ENCODE data around the gene CEP72.
"Not testable (repeated sequence)": the region's sequence is repeated elsewhere in the genome, so short reads cannot be mapped to it uniquely, and the experiment has no call there.

CEP72 gene

DNA sequence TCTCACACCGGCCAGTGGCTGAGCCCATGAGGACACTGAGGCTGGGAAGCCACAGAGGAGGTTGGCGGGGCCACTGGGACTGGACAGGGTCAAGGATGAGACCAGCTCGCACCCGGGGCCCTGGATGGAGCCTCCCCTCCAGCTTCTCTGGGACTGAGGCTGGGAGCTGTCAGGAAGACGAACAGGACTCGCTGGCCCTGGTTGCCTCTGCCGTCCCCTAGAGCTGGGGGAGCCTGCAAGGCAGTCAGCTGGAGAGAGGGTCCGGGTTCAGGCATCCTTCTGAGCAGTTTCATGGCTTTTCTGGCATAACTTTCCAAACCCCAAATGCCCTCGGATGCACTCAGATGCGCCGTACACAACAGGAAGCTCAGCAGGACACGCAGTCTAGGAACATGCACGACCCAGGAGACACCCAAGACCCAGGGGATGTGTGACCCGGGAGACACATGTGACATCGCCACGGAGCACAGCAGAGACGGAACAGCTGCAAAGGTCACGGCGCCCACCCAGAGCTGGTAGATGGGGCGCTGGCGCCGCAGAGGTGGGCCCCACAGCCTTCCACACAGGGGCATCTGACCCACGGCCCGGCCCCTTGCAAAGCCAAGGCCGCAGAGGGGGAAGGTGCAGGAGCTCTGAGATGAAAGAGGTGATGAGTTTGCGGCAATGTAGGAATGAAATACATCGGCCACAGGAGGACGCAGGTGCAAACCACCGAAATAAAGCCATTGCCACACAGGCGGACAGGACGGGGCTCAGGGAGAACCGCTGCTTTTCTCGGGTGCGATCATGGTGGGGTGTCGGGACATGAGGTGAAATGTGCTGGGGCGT, 63.9 kb downstream of the CEP72 start:
- TF ChIP-seq ZFX (IDR thresholded peaks at IDR 0.05; ENCODE audit: borderline replicate concordance): no peak
- TF ChIP-seq, protein P1, sequence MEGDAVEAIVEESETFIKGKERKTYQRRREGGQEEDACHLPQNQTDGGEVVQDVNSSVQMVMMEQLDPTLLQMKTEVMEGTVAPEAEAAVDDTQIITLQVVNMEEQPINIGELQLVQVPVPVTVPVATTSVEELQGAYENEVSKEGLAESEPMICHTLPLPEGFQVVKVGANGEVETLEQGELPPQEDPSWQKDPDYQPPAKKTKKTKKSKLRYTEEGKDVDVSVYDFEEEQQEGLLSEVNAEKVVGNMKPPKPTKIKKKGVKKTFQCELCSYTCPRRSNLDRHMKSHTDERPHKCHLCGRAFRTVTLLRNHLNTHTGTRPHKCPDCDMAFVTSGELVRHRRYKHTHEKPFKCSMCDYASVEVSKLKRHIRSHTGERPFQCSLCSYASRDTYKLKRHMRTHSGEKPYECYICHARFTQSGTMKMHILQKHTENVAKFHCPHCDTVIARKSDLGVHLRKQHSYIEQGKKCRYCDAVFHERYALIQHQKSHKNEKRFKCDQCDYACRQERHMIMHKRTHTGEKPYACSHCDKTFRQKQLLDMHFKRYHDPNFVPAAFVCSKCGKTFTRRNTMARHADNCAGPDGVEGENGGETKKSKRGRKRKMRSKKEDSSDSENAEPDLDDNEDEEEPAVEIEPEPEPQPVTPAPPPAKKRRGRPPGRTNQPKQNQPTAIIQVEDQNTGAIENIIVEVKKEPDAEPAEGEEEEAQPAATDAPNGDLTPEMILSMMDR (IDR thresholded peaks at IDR 0.05): no peak
- H3K27ac ChIP-seq: no peak overlapping the region

DNA sequence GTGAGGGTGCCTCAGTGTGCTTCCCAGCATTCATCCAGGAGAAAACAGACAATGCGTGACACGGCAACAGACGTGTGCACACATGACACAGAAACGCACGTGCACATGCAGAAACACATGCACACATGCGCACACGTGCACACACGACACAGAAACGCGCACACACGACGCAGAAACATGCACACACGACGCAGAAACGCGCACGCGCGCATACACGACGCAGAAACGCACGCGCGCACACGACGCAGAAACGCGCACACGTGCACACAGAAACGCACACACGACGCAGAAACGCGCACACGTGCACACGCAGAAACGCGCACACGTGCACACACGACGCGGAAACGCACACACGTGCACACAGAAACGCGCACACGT, 64.5 kb downstream of the CEP72 start:
- no peak overlapping the region for H3K27ac ChIP-seq
- TF ChIP-seq, protein P1 (IDR thresholded peaks at IDR 0.05): no peak
- no peak for TF ChIP-seq ZFX (IDR thresholded peaks at IDR 0.05; ENCODE audit: borderline replicate concordance)

DNA sequence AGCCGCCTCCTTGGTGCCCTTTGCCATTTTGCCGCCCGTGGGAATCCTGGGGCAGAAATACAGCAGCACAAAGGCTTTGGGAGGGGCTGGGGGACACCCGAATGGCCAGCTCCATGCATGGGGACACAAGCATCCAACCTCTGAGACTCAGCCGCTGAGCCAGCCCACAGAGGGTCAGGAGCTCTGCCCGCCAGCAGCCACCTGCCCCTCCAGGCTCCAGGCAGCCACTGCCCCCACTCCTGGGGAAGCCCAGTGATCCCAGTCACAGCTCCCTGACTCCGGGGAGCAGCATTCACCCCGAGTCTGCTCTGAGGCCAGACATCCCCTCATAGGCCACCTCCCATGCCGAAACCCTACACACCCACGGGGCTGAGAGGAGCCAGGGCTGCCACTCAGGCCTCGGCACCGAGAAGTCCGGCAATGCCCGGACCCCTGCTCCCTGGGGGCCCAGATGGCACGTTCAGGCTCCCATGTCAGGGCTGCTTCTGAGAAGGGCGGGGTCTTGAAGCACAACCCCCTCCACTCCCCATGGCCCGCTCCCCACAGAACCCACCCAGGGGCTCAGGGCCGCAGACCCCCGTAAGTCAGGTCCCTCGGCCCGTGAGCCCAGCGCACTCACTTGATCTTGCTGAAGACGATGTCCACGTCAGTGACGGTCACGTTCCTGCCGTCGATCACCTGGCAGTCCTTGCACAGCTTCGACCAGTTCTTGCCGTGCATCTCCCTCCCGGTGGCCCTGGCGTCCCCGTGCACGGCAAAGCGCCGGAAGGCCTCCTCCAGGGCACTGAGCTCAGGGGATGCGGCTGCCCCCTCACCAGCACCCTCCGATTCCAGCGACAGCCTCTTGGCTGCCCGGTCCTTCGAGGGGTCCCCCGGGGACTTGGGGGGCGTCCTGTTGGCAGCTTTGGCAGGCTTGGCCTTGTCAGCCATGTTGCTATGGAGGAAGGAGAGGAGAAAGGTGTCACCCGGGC, 65.3 kb downstream of the CEP72 start:
- TF ChIP-seq, protein P1 (IDR thresholded peaks at IDR 0.05): no peak
- no peak for TF ChIP-seq ZFX (IDR thresholded peaks at IDR 0.05; ENCODE audit: borderline replicate concordance)
- no peak overlapping the region for H3K27ac ChIP-seq

DNA sequence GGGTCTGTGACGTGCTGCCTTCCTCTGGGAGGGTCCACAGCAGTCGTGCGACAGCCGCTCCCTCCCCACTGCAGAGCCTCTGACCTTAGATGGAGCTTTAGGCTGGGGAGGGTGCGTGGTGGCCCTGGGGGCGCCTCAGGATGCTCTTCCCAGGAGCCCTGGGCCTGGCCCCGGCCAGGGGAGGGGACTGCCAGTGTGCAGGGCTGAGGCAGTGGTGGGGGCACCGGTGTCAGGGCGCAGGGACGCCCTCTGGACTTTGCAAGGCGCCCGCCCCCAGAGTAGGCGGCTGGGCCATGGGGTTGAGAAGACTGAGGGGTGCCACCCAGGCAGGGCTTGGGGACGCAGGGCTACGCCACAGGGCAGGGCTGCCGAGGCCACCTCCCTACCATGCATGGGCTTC, 66.4 kb downstream of the CEP72 start:
- not testable (repeated sequence) for H3K27ac ChIP-seq

DNA sequence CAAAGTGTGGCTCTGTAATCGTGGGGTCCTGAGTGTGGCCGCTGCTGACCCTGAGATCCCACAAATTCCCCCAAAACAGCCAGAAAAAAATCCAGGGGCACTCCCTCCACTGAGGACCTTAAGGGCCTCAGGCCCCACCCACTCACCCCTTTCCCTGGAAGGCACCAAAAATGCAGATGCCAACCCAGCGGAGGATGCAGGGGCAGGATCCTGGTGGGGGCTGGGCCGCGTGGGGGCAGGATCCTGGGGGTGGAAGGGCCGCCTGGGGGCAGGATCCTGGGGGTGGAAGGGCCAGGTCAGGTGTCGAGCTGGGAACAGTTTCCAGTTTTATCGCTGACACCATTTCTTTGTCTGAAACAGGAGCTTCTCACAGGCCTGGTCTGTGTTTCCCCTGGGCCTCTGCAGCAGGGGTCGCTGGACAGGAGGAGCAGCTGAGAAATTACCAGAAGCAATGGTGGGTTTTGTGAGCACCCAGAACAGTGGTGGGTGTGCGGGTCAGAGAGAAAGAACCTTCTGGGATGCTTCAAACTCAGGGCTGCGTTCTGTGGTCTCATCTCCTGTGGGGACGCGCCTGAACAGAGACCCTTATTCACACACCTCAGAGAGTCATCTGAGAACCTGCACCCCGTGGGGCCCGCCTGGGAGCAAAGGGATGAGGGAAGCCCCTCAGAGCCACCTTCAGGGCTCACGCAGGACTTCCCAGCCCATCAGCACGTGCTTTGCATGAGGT, 67.2 kb downstream of the CEP72 start:
- H3K27ac ChIP-seq: not testable (repeated sequence)

DNA sequence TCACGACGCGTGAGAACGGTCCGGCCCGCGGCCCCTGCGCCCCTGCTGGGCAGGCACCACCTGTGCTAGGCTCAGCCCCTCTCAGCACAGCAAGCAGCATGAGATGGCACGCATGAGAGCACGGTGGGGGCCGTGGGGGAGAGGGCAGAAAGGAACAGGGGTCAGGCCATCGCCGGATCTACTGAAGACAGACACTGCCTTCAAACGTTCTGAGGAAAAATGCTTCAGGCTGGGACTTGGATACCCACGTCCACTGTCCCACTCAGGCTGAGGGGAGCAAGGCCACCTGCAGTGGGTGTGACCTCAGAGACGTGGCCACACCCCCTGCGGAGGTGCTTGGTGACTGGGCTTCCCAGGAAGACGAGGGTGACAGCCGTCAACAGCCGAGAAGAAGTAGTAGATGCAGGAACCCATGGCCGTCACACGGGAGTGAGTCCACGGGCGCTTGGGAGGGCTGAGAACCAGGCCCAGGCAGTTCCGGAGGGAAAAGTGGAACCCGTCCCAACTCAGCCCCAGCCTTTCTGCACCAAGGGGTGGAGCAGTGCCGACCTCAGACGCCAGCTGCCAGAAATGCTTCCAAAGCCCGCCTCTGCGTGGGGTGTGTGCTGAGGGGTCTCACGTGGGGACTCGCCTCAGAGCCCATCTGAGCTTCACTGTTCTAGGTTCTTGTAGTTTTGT, 68.1 kb downstream of the CEP72 start:
- H3K27ac ChIP-seq: not testable (repeated sequence)

DNA sequence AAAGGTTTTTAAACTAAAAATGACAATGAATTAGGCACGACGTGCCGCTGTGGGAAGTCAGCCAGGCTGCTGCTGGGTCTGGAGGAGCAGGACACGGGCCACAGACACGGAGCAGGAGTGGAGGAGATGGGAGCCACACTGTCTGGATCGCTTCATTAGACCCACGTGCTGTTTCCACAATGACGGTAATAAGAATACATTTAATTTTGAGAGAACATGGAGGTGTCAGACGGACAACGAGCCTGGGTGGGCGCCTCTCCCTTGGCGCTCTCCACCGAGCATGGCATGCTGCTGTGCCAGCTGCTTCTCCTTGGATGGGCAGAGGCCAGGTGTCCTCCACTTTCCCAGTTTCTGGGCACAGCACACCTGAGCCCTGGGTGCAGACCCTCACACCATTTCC, 68.7 kb downstream of the CEP72 start:
- H3K27ac ChIP-seq: not testable (repeated sequence)

DNA sequence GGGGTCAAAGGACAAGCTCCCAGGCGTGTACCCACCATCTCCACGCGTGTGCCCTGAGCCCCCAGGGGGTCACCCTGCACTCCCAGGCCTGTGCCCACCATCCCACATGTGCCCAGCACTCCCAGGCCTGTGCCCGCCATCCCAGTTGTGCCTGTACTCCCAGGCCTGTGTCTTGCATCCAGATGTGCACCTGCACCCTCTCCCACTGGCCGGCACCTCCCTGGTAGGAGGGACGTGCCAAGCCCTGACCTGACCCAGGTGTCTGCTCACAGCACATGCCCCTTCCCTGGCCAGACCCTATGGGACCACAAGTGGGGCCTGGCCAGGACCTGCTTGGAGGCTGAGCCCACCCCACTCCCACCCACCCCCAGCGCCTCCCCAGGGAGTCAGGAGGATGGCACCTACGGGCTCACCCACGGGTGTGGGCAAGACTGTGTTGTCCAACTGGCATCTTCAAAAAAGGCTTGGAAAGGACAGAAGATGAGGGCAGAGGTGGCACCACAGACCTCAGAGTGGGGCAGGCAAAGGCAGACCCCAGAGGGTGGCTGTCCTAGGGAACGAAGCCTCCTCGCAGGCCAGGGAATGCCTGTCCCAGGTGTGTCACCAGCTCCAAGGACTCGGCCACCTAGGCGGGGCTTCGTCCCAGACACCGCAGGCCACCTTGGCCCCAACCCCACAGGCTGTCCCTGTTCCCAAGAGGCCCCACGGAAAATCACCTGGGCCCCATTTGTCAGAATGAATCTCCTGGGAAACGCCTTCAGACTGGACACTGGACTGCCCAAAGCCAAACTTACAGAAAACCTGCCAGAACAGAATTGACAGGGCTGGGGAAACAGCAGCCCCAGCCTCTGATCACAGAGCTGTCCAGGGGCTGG, 69.4 kb downstream of the CEP72 start:
- H3K27ac ChIP-seq: not testable (repeated sequence)

DNA sequence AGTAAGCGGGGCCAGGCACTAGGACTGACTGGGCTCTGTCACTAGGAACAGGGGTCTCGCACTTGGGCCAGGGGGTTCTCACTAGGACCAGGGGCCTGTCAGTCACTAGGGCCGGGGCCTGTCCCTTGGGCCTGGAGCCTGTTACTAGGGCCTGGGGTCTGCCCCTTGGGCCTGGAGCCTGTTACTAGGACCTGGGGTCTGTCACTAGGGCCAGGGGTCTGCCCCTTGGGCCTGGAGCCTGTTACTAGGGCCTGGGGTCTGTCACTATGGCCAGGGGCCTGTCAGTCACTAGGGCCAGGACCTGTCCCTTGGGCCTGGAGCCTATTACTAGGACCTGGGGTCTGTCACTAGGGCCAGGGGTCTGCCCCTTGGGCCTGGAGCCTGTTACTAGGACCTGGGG, 70.1 kb downstream of the CEP72 start:
- not testable (repeated sequence) for H3K27ac ChIP-seq

DNA sequence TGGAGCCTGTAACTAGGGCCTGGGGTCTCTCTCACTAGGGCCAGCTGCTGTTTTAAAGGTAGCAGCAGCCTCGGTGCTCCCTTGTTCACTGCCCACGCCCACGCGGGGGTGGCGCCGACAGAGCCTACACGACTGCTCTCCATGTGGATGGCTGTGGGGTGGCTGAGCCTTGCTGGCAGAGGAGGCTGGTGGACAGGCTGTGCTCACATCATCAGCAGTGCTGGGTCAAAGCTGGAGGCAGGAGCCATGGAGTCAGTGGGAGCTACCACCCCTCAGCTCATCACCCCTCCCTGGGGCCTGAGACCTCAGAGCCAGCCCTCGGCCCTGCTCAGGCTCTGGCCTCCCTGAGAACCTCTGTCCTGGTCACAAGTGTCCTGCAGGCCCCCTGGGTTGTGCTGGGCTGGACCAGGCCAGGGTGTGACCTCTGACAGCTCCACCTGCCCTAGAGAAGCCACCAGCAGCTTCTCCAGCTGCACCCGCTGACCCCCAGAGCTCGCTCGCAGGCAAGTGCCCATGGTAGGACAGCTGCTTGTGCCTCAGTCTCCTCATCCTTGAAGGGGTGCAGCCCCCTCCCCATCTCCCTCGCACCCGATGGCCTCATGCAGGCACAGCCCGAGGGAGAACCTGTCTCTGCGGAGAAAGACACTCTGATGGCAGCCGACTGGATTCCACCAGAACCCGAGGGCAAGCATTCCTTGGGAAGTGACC, 70.7 kb downstream of the CEP72 start:
- H3K27ac ChIP-seq: not testable (repeated sequence)

Data from 22Rv1 (cell line).